D341Med (cell line): ENCODE measurements around the gene CYP26B1.

Experiments used
- DNase-seq: peaks from one replicate; pipeline ENCODE4 v3.0.0; 2012; ENCODE audit warnings: low spot score

CYP26B1 gene

DNA sequence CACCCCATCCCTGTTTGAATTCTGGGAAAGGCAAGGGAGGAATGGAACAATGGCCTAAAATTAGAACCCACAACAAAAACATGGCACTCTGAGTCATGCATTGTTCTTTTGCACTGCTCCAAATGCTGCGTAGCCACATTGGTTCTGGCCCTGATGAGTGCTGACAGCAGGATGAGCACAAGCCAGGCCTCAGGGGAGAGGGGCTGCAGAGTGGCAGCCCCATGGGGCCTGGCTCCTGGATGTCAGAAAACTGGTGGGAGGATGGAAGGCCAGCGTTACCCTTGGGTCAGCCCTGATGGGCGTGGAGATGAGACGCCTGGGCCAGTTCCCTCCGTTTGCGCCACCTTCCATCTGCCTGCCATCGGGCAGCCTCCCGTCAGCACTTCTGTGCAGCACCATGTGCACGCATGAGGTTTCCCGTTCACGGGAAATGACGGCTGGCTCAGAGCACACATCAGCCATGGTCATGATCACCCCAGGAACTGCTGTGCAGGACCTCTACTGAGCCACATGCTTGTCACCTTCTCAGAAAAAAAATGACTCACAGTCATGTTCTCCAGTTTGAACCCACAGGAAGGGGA lies 65.6 kb downstream of the CYP26B1 start:
- DNase-seq: no peak

DNA sequence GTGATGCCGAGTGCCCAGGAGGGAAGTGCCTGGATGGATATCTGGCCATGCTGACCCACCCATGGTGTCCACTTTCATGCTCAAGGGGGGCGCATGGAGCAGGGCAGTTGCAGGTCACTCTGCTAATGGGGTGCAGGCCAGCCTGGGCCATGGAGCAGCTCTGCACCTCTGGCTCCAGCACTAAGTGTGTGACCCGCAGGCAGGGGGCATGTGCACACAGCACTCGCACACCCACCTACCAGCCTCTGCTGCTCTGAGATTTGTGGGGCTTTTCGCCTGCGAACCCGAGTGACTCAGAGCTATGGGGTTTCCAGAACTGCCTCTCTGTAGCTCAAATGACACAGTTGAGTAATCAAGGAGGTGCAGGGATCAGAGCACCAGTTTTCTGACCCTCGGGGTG lies 66.2 kb downstream of the CYP26B1 start:
- no peak for DNase-seq

DNA sequence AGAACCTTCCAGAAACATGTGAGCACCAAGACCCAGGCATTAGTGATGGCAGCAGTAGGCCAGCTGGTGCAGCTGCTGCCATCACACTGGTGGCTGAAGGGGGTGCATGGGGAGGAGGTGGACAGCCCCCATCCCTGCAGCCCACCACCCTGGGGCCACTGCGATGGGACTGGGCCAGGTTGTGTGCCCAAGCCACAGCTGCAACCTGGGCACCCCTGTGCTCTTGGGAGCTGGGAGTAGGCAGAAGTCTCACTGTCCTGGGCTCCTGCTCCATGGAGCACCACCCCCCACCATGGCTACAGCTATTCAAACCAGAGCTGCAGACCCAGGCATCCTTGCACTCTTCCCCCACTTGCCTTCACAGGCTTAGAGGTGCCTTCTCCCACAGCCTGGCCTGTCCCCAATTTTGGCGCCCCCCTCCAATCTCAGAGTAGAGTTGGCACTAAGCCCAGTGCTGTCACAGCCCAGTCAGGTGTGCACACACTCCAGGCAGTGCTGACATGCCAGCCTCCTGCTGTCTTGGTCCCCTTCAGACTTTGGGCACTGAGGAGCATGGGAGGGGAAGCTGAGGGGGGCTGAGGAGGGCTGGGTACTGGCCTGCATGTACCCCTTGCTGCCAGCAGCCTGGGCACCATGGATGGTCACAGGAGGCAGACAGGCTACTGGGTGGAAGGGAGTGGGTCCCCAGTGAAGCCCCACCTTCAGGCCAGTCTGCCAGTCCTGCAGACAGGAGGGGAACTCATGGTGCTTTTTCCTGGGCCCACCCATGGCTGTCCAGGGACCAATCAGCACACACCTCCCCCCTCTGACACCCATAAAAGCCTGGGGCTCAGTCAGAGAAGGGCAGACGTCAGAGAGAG lies 67.1 kb downstream of the CYP26B1 start:
- DNase-seq: no peak
